Stimulated activated naive CD8-positive, alpha-beta T cell treated with anti-CD3 and anti-CD28 coated beads, Interleukin-15, Interleukin-2, amounts not matched to agents 100 ng/mL and 50 ng/mL, for 24 hours (primary cell): ENCODE measurements around the gene NPAS3.

ENCODE experiments used
- H3K27ac Mint-ChIP-seq: one replicate; pipeline ENCODE4 v1.8.0; 2021; ENCODE audit warnings: mild to moderate bottlenecking, mixed read lengths
- H3K27me3 Mint-ChIP-seq: one replicate; pipeline ENCODE4 v1.8.0; 2021; ENCODE audit warnings: mixed read lengths
- H3K36me3 Mint-ChIP-seq: one replicate; pipeline ENCODE4 v1.8.0; 2021; ENCODE audit warnings: low read depth, mixed read lengths
- H3K4me1 Mint-ChIP-seq: one replicate; pipeline ENCODE4 v1.8.0; 2021; ENCODE audit warnings: low read depth, mixed read lengths
- H3K4me3 Mint-ChIP-seq: one replicate; pipeline ENCODE4 v1.8.0; 2021; ENCODE audit warnings: mild to moderate bottlenecking, mixed read lengths
- H3K9me3 Mint-ChIP-seq: one replicate; pipeline ENCODE4 v1.8.0; 2021; ENCODE audit warnings: mixed read lengths

NPAS3 gene

DNA sequence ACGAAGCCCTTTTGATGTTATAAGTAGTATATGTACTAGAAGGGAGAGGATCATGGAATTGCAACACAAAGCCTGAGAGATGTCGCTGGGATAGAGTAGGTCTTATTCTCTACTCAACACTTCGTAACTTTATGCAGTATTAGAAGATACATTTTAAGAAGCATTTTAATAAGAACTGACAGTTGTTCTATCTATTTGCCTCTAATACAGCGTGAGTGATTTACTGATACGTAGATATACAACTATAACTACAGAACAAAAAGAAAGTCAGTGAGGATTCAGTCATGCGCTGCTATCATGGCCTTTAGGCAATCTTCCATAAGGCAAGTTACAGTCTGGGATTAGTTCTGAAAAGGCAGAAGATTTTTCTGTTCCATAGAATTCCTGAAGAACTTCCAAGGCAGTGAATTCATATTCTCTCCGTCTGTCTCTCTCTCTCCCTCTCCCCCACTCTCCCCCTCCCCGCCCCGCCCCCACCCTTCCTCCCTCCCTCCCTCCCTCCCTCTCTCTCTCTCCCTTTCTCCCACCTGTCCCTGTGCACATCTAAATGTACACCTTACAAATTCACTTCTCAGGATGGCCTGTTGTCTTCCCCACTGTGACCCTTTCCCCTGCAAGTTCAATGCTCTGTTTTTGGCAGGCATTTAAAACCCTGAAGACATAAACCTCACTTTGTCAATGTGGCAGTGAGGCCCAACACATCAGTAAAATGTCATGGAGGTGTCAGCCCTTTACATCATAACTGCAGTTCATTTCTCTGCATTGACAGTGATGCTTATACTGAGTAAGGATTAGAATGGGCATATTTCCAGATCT lies 541.6 kb downstream of the NPAS3 start:
- no peaks in the 10 kb centered on the region for H3K36me3 Mint-ChIP-seq
- H3K4me3 Mint-ChIP-seq, result no peak overlapping the region
- H3K27ac Mint-ChIP-seq, result no peak overlapping the region
- peaks cover 14% of the 10 kb centered on the region for H3K27me3 Mint-ChIP-seq
- H3K9me3 Mint-ChIP-seq, result no peaks in the 10 kb centered on the region
- no peaks in the 10 kb centered on the region for H3K4me1 Mint-ChIP-seq

DNA sequence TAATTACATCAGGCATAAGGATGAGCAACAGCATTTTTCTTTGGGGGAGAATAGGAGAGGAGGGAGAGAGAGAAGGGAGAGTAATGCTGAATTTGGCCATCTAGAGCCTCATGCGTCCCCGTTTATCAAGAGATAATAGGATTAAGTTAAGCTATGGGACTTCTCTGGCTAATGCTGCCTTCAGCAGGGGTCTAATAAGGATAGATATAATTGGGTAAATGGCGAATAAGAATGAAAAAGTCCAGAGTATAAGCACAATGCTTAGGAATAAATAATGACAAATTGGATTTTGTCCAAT lies 542.2 kb downstream of the NPAS3 start:
- Mint-ChIP-seq H3K27me3 (peaks cover 14% of the 10 kb centered on the region), H3K4me3 (no peak overlapping the region), H3K36me3 (no peaks in the 10 kb centered on the region), H3K9me3 (no peaks in the 10 kb centered on the region), H3K4me1 (no peaks in the 10 kb centered on the region), H3K27ac (no peak overlapping the region)

DNA sequence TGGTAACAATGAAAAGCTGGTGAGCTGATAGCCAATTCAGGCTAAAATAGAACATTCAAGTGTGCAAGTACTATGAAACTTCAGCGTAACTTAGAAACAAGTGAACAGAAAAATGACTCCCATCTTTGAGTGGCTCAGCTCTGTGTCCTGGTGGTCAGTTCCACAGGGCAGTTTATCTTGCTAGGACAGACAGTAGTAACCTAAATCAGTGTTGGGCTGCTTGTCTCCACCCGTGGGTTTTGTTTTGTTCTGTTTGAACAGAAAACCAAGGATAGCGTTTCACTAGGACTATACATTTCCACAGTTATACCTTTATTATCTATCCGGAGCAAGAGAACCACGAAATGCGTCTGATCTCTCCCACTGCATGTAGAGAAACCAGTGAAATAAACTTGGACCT lies 544.4 kb downstream of the NPAS3 start:
- Mint-ChIP-seq H3K4me1 (no peaks in the 10 kb centered on the region), H3K36me3 (no peaks in the 10 kb centered on the region), H3K9me3 (no peaks in the 10 kb centered on the region), H3K27ac (no peak overlapping the region), H3K27me3 (peaks cover 14% of the 10 kb centered on the region), H3K4me3 (no peak overlapping the region)

DNA sequence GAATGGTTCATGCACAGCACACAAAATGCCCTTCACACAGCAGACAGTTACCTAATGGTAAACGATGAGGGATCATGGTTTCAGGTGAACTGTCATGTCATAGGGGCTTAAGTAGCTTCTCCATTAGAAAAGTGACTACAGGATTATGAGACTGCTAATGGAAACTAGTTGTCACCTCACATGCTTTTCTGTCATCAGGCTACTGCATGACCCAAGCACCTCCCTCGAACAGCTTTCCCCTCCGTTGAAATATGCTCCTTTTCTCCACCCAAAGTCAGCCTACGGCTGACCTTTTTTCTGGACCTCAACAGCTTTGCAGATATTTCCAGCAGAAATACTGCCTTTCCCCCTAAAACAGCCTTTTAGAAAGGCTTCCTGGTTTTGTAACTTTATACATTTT lies 544.9 kb downstream of the NPAS3 start:
- no peak overlapping the region for H3K4me3 Mint-ChIP-seq
- H3K27ac Mint-ChIP-seq, result no peak overlapping the region
- peaks cover under 1% of the 10 kb centered on the region for H3K9me3 Mint-ChIP-seq
- H3K36me3 Mint-ChIP-seq, result no peaks in the 10 kb centered on the region
- H3K27me3 Mint-ChIP-seq, result peaks cover 14% of the 10 kb centered on the region
- no peaks in the 10 kb centered on the region for H3K4me1 Mint-ChIP-seq

DNA sequence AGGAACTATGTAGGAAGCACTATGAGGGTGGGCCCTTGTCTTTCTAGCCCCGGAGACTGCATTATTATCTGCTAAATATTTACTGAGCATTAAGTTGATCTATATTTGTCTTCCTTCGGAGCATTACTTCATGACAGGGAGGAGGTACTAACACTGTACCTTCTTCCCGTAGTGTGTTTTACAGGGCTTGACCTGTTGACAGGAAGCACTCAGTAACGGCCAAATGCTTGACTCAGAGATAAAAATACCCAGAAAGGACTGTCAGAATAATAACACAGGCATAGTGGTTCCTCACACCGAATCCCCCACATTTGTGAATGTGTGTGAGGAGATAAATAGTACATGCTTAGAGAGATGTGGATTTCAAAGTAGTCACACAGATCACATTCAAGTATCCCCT lies 545.6 kb downstream of the NPAS3 start:
- no peak overlapping the region for H3K27ac Mint-ChIP-seq
- peaks cover 3% of the 10 kb centered on the region for H3K9me3 Mint-ChIP-seq
- peaks cover 14% of the 10 kb centered on the region for H3K27me3 Mint-ChIP-seq
- no peaks in the 10 kb centered on the region for H3K36me3 Mint-ChIP-seq
- no peaks in the 10 kb centered on the region for H3K4me1 Mint-ChIP-seq
- H3K4me3 Mint-ChIP-seq, result no peak overlapping the region

DNA sequence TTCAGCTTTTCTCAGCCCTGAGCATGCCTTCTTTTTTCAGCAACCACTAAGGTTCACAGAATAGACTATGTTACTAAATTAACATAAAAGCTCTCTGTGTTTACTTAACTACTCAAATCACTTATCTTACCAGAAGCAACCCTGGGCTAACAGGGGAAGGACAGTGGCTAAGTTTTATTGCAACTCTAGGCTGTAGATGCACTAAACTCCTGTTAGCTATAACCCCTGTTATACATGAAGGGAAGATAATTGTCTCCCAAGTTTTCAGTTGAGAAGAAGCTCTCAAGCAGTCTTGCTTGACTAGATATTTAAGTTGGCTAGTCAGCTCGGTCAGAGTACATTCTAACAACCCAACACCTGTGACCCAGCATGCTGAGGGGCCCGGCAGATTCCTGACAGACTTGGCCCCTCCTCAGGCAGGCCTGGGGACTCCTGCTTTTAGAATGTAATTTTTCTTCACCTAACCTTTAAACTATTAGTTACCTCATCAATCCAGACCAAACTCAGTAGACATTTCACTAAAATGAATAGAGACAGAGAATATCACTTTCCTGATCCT lies 547.7 kb downstream of the NPAS3 start:
- Mint-ChIP-seq H3K9me3 (peaks cover 3% of the 10 kb centered on the region), H3K4me3 (no peak overlapping the region), H3K27ac (no peak overlapping the region), H3K4me1 (no peaks in the 10 kb centered on the region), H3K36me3 (no peaks in the 10 kb centered on the region), H3K27me3 (peaks cover 9% of the 10 kb centered on the region)

DNA sequence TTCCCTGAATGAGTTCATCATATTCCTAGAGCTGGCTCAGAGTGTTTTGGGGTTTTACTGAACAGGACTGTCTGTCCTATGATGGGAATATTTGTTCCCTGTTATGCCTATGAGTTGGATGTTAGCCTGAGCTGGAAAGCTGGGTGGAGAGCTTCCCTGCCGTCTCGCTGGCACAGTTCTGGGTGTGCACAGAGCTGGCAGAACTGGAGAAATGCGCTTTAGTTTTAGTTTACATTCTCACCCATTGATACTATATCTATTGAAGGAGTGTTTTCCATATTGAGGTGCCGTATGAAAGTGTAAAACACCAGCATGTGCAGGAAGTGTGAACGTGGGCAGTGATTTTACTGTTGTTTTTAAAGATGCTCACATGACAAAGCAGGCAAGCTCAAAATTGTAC lies 549.9 kb downstream of the NPAS3 start:
- H3K9me3 Mint-ChIP-seq, result peaks cover 9% of the 10 kb centered on the region
- H3K4me1 Mint-ChIP-seq, result no peaks in the 10 kb centered on the region
- no peak overlapping the region for H3K4me3 Mint-ChIP-seq
- no peaks in the 10 kb centered on the region for H3K36me3 Mint-ChIP-seq
- peaks cover 6% of the 10 kb centered on the region for H3K27me3 Mint-ChIP-seq
- H3K27ac Mint-ChIP-seq, result no peak overlapping the region

DNA sequence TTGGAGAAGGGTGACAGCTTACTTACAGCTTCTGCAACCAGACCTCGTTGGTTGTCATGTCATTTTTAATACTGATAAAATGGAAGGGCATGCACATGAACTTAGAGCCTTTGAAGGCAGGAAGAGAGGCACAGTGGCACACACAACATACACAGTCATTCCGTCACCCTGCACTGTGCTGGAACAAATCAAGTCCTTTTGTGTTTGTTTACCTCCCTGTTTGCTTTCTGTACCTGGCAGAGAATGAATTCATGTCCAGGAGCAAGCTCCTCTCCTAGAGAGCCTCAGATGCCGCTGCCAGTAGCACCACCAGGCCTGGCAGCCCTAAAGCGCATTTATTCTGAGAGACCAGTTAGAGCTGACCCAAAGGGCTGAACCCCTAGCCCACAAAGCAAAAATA lies 551.9 kb downstream of the NPAS3 start:
- H3K36me3 Mint-ChIP-seq, result no peaks in the 10 kb centered on the region
- peaks cover 14% of the 10 kb centered on the region for H3K9me3 Mint-ChIP-seq
- H3K4me3 Mint-ChIP-seq, result no peak overlapping the region
- H3K27me3 Mint-ChIP-seq, result no peaks in the 10 kb centered on the region
- no peaks in the 10 kb centered on the region for H3K4me1 Mint-ChIP-seq
- H3K27ac Mint-ChIP-seq, result no peak overlapping the region

DNA sequence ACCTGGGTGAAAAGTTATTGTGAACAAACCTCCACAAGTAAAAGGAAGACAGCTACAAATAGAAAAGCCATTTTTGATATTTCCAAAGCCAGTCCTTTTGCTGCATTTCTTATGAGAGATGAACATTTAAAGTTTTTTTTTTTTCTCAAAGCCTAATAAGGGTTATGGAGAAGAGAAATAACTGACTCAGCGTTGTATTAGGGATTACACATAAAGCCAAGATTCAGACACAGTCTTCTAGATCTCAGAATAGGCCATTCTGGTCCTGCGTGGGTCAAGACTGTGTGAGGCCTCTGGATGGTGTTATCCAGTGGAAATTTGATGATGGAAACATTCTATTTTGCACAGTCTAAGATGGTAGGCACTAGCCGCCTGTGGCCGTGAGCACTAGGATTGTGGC lies 552.4 kb downstream of the NPAS3 start:
- no peaks in the 10 kb centered on the region for H3K4me1 Mint-ChIP-seq
- no peaks in the 10 kb centered on the region for H3K36me3 Mint-ChIP-seq
- H3K4me3 Mint-ChIP-seq, result no peak overlapping the region
- H3K27me3 Mint-ChIP-seq, result no peaks in the 10 kb centered on the region
- H3K27ac Mint-ChIP-seq, result no peak overlapping the region
- H3K9me3 Mint-ChIP-seq, result peaks cover 14% of the 10 kb centered on the region

DNA sequence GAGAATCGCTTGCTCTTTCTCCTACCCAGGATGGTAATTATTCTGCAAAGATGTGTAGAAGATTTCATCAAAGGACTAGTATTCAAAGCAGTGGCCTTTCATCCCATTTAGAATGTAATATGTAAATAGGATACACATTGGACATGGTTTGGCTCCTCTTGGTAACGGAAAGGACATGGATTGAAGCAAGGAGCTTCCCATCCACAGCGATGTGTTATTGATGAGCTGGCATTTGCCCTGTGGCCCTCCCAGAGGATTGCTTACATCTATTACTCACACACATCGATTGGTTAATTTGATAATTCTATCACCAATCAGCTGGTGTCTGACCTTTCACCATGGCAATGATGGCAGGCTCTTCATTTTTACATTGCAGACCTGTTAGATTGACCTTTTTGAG lies 553.8 kb downstream of the NPAS3 start:
- Mint-ChIP-seq H3K36me3 (no peaks in the 10 kb centered on the region), H3K27ac (no peak overlapping the region), H3K9me3 (peaks cover 14% of the 10 kb centered on the region), H3K4me3 (no peak overlapping the region), H3K27me3 (no peaks in the 10 kb centered on the region), H3K4me1 (no peaks in the 10 kb centered on the region)

DNA sequence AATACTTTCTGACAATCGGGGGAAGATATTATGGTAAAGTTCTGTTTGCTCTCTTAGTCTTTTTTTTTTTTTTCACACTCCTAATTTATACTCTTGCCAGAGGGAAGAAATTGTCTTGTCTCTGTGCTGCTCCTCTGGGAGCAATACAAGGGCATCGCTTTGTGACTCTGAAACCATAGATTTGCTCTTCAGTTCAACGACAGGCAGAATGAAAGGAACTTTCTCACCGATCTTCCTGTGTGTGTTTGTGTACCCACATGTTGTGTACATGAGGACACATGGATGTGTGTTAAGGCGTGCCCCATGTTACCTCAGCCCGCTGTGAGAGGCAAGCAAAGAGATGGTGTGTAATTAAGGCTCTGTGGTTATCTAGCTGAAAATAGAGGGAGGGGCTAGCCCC lies 554.6 kb downstream of the NPAS3 start:
- Mint-ChIP-seq H3K36me3 (no peaks in the 10 kb centered on the region), H3K4me1 (no peaks in the 10 kb centered on the region), H3K27me3 (no peaks in the 10 kb centered on the region), H3K27ac (no peak overlapping the region), H3K9me3 (peaks cover 14% of the 10 kb centered on the region), H3K4me3 (no peak overlapping the region)

DNA sequence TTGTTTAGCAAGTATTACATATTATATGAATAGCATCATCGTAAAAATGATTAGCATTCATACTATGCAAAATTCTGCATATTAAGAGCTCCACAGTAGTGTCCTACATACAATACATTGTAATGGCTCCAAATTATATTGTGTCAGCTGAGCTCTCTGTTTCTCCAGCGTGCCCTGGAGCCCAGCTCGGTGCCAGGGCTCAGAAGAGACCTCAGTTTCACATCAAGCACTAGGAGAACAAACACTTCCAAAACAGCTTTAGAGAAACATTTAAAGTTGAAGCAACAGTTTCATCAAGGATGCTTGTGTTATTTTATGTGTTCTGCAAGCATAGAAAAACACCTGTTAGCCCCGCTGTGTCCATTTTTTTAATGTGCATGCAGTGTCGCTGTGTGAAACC lies 555.3 kb downstream of the NPAS3 start:
- Mint-ChIP-seq H3K27ac (no peak overlapping the region), H3K4me1 (no peaks in the 10 kb centered on the region)

DNA sequence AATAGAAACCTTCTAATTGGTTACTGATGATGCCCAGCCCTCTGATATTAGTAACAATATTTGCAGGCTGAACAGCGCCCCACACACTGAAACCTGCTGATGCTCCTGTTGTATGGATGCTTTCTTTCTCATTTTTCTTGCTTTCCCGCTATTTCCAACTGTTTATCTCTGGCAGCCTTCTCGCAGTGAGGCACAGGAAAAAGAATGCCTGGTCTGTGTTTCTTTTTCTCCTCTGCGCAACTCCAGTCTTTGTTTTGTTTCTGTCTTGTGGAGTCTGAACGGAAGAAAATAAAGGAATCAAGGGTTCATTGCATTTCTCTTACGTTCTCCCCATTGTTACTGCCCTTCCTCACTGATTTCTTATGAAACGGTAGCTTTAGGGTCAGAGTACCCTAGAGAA lies 561.0 kb downstream of the NPAS3 start:
- no peaks in the 10 kb centered on the region for H3K27me3 Mint-ChIP-seq
- H3K4me1 Mint-ChIP-seq, result no peaks in the 10 kb centered on the region
- no peak overlapping the region for H3K4me3 Mint-ChIP-seq
- no peak overlapping the region for H3K27ac Mint-ChIP-seq
- H3K36me3 Mint-ChIP-seq, result no peaks in the 10 kb centered on the region
- H3K9me3 Mint-ChIP-seq, result peaks cover 12% of the 10 kb centered on the region

More for the DNA sequence above, 555.3 kb downstream of the NPAS3 start:
- Mint-ChIP-seq H3K36me3 (no peaks in the 10 kb centered on the region), H3K9me3 (peaks cover 11% of the 10 kb centered on the region), H3K4me3 (no peak overlapping the region), H3K27me3 (no peaks in the 10 kb centered on the region)

DNA sequence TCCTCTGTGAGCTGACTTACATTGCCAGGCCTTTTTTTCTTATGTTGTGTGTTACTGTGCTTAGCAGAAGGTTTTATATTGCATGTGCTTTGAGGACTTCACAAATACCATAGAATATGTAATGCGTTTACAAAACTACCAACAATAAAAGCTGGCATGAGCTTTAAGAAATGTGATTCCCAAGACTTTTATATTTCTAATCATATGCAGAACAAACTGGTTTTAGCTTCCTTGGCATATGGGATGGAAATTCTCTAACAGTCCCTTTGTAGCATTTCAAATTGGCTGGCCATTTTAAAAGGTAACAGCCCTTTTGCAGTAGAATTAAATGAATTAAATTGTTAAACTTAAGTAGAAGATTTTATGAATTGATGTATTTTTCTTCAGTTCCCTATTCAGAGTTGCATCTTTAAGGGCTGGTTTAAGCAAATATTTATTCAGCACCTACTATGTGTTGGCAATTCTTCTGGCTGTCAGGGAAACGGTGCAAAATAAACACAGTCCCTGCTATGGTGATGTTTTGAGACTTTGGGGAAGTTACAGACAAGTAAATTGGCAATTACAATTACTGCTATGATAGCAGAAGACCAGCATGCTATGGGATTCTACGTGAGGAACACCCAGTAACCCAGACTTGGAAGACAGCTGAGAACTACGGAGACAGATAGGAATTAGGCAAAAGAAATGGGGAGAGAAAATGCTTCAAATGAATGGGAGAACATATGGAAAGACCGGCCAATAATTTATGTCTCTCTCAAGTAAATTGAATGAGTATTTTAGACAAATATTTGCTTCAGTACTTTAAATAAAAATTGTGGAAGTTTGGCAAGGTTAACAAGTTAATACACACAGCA lies 565.8 kb downstream of the NPAS3 start:
- Mint-ChIP-seq H3K4me3 (no peak overlapping the region), H3K27me3 (no peaks in the 10 kb centered on the region), H3K4me1 (no peaks in the 10 kb centered on the region), H3K9me3 (peaks cover 7% of the 10 kb centered on the region), H3K27ac (no peak overlapping the region), H3K36me3 (no peaks in the 10 kb centered on the region)

DNA sequence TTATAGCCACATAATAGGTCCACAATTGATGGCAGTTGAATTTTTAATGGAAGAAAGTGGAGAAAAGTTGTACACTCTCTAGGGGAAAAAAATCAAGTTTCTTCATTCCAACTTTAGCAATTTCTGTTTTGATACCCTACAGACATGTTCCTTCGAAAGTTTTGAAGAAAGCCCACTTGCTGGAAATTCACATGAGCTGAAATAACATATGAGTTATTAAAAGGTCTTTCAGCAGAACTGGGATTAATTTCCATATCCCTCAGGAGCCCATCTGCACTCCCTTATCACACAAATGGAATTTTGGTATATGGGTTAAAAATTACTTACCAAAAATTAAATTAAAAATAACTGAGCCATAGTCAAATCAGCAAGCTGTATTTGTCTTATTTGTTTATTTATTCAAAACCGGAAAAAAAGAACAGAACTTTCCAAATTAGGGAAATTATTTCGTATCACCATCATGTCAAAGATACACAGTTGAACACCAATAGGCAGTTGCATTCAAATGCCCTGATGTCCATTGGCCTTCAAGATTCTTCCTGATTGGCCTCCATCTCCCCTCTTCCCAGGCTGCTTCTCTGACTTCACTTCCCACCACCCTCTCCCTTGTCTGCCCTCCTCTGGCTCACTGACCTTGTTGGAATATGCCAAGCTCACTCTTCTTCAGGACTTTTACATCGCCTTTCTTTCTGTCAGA lies 566.7 kb downstream of the NPAS3 start:
- Mint-ChIP-seq H3K27ac (no peak overlapping the region), H3K27me3 (no peaks in the 10 kb centered on the region), H3K4me3 (no peak overlapping the region)

More for the DNA sequence above, 566.7 kb downstream of the NPAS3 start:
- Mint-ChIP-seq H3K36me3 (no peaks in the 10 kb centered on the region), H3K9me3 (peaks cover 7% of the 10 kb centered on the region), H3K4me1 (no peaks in the 10 kb centered on the region)
